ENCODE results near the gene INPP5J. TPM values are rescaled to one million over a fixed set of nuclear protein-coding genes. Genes with fewer than 3 reads are reported as not detected.

The INPP5J gene
- total and polyA plus RNA-seq, 9 donors = 0.63 to 3.1 (median 1.1) TPM

DNA sequence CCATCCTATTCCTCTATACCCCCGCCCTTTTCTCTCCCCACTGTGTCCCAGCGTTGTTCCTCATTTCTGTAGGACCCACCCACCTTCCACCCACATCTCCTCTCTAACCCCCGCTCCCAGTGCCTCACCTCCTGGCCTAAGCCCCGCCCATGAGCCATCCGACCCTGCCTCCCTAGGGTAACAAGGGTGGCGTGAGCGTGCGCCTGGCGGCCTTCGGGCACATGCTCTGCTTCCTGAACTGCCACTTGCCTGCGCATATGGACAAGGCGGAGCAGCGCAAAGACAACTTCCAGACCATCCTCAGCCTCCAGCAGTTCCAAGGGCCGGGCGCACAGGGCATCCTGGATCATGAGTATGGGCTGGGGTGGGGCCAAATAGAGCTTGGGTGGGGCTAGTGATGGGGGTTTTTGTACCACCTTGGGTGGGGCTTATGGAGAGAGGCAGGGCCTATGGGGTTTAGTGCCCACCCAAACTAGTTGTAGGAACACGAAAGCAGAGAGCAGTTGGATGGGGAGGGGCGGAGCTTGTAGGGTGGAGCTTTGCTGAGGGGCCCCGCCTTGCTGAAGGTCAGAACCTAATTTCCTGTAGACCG lies 4.5 kb downstream of the INPP5J start:
- TF ChIP-seq, protein P1, sequence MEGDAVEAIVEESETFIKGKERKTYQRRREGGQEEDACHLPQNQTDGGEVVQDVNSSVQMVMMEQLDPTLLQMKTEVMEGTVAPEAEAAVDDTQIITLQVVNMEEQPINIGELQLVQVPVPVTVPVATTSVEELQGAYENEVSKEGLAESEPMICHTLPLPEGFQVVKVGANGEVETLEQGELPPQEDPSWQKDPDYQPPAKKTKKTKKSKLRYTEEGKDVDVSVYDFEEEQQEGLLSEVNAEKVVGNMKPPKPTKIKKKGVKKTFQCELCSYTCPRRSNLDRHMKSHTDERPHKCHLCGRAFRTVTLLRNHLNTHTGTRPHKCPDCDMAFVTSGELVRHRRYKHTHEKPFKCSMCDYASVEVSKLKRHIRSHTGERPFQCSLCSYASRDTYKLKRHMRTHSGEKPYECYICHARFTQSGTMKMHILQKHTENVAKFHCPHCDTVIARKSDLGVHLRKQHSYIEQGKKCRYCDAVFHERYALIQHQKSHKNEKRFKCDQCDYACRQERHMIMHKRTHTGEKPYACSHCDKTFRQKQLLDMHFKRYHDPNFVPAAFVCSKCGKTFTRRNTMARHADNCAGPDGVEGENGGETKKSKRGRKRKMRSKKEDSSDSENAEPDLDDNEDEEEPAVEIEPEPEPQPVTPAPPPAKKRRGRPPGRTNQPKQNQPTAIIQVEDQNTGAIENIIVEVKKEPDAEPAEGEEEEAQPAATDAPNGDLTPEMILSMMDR (IDR thresholded peaks at IDR 0.05) = no peak
- intact Hi-C loops (cut with DNase I) = no loop called here
- WGBS, 3 donors = 64 to 71% (median 67%) methylated on average over 19 of the region's 19 CpGs

DNA sequence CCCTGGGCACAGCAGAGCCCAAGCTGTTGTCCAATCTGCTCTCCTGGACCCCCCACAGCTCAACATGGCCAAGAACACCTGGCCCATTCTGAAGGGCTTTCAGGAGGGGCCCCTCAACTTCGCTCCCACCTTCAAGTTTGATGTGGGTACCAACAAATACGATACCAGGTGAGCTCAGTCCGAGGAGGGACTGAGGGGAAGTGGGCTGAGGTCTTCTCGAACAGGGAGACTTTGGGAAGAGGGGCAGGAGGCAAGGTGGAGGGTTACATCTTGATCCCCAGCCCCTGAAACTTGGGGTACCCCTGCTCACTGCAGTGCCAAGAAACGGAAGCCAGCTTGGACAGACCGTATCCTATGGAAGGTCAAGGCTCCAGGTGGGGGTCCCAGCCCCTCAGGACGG lies 5.4 kb downstream of the INPP5J start:
- TF ChIP-seq, protein P1 (IDR thresholded peaks at IDR 0.05) = no peak
- TF ChIP-seq POLR2A (IDR thresholded peaks at IDR 0.05) (no peak), EP300 (IDR thresholded peaks at IDR 0.05) (no peak)
- no peaks in the 10 kb centered on the region for H3K4me1 ChIP-seq (ENCODE audit: insufficient read depth)
- DNase-seq = no peak
- H3K27ac ChIP-seq = no peak overlapping the region
- no peaks in the 10 kb centered on the region for H3K27me3 ChIP-seq
- intact Hi-C loops (cut with DNase I) = no loop called here
- H3K4me3 ChIP-seq = no peak overlapping the region
- H3K36me3 ChIP-seq = no peaks in the 10 kb centered on the region
- 84 to 93% (median 92%) methylated on average over 7 of the region's 7 CpGs for WGBS, 3 donors
- H3K9me3 ChIP-seq = no peaks in the 10 kb centered on the region

More for the DNA sequence above, 4.5 kb downstream of the INPP5J start:
- H3K4me1 ChIP-seq (ENCODE audit: insufficient read depth) = peaks cover 3% of the 10 kb centered on the region
- DNase-seq = no peak
- H3K4me3 ChIP-seq = no peak overlapping the region
- no peak overlapping the region for H3K27ac ChIP-seq
- no peaks in the 10 kb centered on the region for H3K9me3 ChIP-seq
- no peaks in the 10 kb centered on the region for H3K36me3 ChIP-seq
- H3K27me3 ChIP-seq = no peaks in the 10 kb centered on the region

DNA sequence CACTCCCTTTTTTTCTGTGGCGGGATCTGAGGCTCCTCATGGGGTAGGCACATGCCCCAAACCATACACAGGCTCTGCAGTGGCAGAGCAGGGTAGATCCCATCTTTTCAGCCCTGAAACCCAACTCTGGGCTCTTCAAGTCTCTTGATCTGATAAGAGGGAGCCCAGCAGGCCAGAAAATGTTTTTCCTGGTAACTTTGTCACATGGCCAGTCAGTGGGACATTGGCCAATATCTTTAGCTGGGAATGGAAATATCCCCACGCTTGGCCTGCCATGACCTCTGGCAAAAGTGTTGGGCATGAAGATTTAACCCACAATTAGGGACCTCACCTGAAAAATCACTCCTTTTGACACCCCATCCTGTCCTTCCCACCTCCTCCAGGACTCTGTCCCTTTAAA lies 8.1 kb downstream of the INPP5J start:
- intact Hi-C loops (cut with DNase I) = no loop called here
- H3K9me3 ChIP-seq = no peaks in the 10 kb centered on the region
- DNase-seq = no peak
- no peak overlapping the region for H3K27ac ChIP-seq
- H3K4me1 ChIP-seq (ENCODE audit: insufficient read depth) = no peaks in the 10 kb centered on the region
- TF ChIP-seq POLR2A (IDR thresholded peaks at IDR 0.05) (no peak), EP300 (IDR thresholded peaks at IDR 0.05) (no peak)
- TF ChIP-seq, protein P1 (IDR thresholded peaks at IDR 0.05) = no peak
- no peak overlapping the region for H3K4me3 ChIP-seq
- 85 to 93% (median 85%) methylated on average over 2 of the region's 2 CpGs for WGBS, 3 donors
- H3K27me3 ChIP-seq = no peaks in the 10 kb centered on the region
- H3K36me3 ChIP-seq = no peaks in the 10 kb centered on the region

DNA sequence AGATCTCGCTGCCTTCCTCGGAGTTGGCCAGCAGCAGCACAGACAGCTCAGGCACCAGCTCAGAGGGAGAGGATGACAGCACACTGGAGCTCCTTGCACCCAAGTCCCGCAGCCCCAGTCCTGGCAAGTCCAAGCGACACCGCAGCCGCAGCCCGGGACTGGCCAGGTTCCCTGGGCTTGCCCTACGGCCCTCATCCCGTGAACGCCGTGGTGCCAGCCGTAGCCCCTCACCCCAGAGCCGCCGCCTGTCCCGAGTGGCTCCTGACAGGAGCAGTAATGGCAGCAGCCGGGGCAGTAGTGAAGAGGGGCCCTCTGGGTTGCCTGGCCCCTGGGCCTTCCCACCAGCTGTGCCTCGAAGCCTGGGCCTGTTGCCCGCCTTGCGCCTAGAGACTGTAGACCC lies 11.1 kb downstream of the INPP5J start:
- H3K4me3 ChIP-seq = no peak overlapping the region
- 92 to 95% (median 94%) methylated on average over 15 to 19 of the region's 19 CpGs for WGBS, 3 donors
- intact Hi-C loops (cut with DNase I) = no loop called here
- H3K27me3 ChIP-seq = no peaks in the 10 kb centered on the region
- H3K27ac ChIP-seq = no peak overlapping the region
- H3K9me3 ChIP-seq = no peaks in the 10 kb centered on the region
- no peaks in the 10 kb centered on the region for H3K36me3 ChIP-seq
- TF ChIP-seq POLR2A (IDR thresholded peaks at IDR 0.05) = no peak
- TF ChIP-seq, protein P1 (IDR thresholded peaks at IDR 0.05) = no peak
- no peak for TF ChIP-seq EP300 (IDR thresholded peaks at IDR 0.05)
- H3K4me1 ChIP-seq (ENCODE audit: insufficient read depth) = no peaks in the 10 kb centered on the region
- no peak for DNase-seq

All from ovary (tissue), 9 donors.